HCT116 (cell line): Measurements from ENCODE around the gene ANXA5. TPM values are rescaled to one million over a fixed set of nuclear protein-coding genes. Genes with fewer than 3 reads are reported as not detected.

Experiments used
- ATAC-seq: fragments of 200-7000 bp; cut with Tn5 transposase; 2 replicates; pipeline ENCODE4 v1.9.1; 2020; ENCODE audit warnings: mild to moderate bottlenecking, moderate library complexity
- BruUV-seq: library from RNA; stranded (reverse); fragments of 400-500 nt; replicated peaks from 2 replicates; lab custom pipeline; 2021; lab: Mats Ljungman, UMichigan
- CTCF ChIA-PET: fragments of 300-600 bp; sonication (Branson Sonifier 250); formaldehyde crosslinking; loops from one replicate; lab custom pipeline; 2021; ENCODE audit warnings: antibody characterized with exemption; lab: Charles Lee
- POLR2A ChIA-PET: fragments of 300-600, 350-600 bp; sonication (Branson Sonifier 250); formaldehyde crosslinking; loops from one replicate; lab custom pipeline; 2021; ENCODE audit warnings: antibody characterized with exemption; lab: Charles Lee
- RAD21 ChIA-PET, 2 experiments: fragments of 300-600 bp; sonication (Branson Sonifier 250); formaldehyde crosslinking; loops; one replicate each; lab custom pipeline; 2023; ENCODE audit warnings: low total read pairs in 2 of 2; ENCODE audit not compliant: uncharacterized antibody in 2 of 2, unreplicated experiment in 2 of 2, low non-redundant PET in 1 of 2; lab: Charles Lee
- DNase-seq: peaks from one replicate; pipeline ENCODE4 v3.0.0-alpha.2; 2010; ENCODE audit warnings: low read depth, low spot score
- H2AFZ ChIP-seq: fragments of 200-600 bp; shearing (Covaris generic), sonication (generic); 2 replicates; pipeline ENCODE4 v1.6.1; 2017; ENCODE audit warnings: low read depth, mixed run types, mixed read lengths, antibody characterized with exemption, low read length; ENCODE audit not compliant: poor library complexity, severe bottlenecking
- H3K27ac ChIP-seq: 2 replicates; pipeline ENCODE4 v1.5.1; 2012; ENCODE audit warnings: low read depth, low read length
- H3K27me3 ChIP-seq: fragments of 200-600 bp; sonication (generic); 2 replicates; pipeline ENCODE4 v1.6.1; 2016; ENCODE audit warnings: mixed run types, low read length, mixed read lengths; ENCODE audit not compliant: insufficient read depth
- H3K36me3 ChIP-seq, 2 experiments: fragments of 200-500 bp in 1 of 2; fragments of 200-600 bp in 1 of 2; sonication (Bioruptor generic) in 1 of 2; sonication (generic) in 1 of 2; 2 replicates each; pipeline versions ENCODE4 v1.5.1 to v1.6.1; 2014 to 2016; ENCODE audit warnings: low read length in 2 of 2, inconsistent platforms in 1 of 2, mixed read lengths in 1 of 2, mixed run types in 1 of 2; ENCODE audit not compliant: insufficient read depth in 2 of 2, control insufficient read depth in 1 of 2
- H3K4me1 ChIP-seq, 2 experiments: fragments of 200-600 bp in 1 of 2; sonication (generic) in 1 of 2; 2 replicates each; pipeline versions ENCODE4 v1.5.1 to v1.6.1; 2012 to 2017; ENCODE audit warnings: low read length in 2 of 2, inconsistent platforms in 1 of 2, mild to moderate bottlenecking in 1 of 2, mixed read lengths in 1 of 2, mixed run types in 1 of 2, moderate library complexity in 1 of 2; ENCODE audit not compliant: insufficient read depth in 2 of 2, control insufficient read depth in 1 of 2
- H3K4me2 ChIP-seq: fragments of 200-600 bp; sonication (generic); 2 replicates; pipeline ENCODE4 v1.6.1; 2017; ENCODE audit warnings: mixed run types, low read length, mixed read lengths
- H3K4me3 ChIP-seq, 2 experiments: fragments of 200-600 bp in 1 of 2; sonication (generic) in 1 of 2; replicated peaks in 1 of 2; 2 replicates each; pipeline ENCODE4 v1.5.1; 2011 to 2016; ENCODE audit warnings: low read length in 2 of 2, control low read depth in 1 of 2, low read depth in 1 of 2, mild to moderate bottlenecking in 1 of 2, mixed read lengths in 1 of 2, mixed run types in 1 of 2
- H3K79me2 ChIP-seq: fragments of 200-600 bp; sonication (generic); 2 replicates; pipeline ENCODE4 v1.6.1; 2017; ENCODE audit warnings: mild to moderate bottlenecking, mixed run types, low read length, moderate library complexity, mixed read lengths; ENCODE audit not compliant: insufficient read depth
- H3K9ac ChIP-seq: fragments of 200-600 bp; sonication (generic); 2 replicates; pipeline ENCODE4 v1.6.1; 2016; ENCODE audit warnings: low read length, mixed read lengths
- H3K9me2 ChIP-seq: fragments of 200-600 bp; sonication (generic), shearing (Covaris generic); 2 replicates; pipeline ENCODE4 v1.6.1; 2017; ENCODE audit warnings: mixed run types, mild to moderate bottlenecking, moderate library complexity; ENCODE audit not compliant: insufficient read depth
- H3K9me3 ChIP-seq, 2 experiments: fragments of 200-500 bp in 1 of 2; fragments of 200-600 bp in 1 of 2; sonication (Bioruptor generic) in 1 of 2; sonication (generic) in 1 of 2; 2 replicates each; pipeline ENCODE4 v1.6.1; 2014 to 2017; ENCODE audit warnings: low read length in 2 of 2, mixed read lengths in 2 of 2, inconsistent platforms in 1 of 2, low read depth in 1 of 2, mild to moderate bottlenecking in 1 of 2, mixed run types in 1 of 2, moderate library complexity in 1 of 2; ENCODE audit not compliant: control insufficient read depth in 1 of 2, insufficient read depth in 1 of 2
- H4K20me1 ChIP-seq: fragments of 200-600 bp; sonication (generic), shearing (Covaris generic); 2 replicates; pipeline ENCODE4 v1.6.1; 2017; ENCODE audit warnings: mixed run types, mild to moderate bottlenecking, moderate library complexity; ENCODE audit not compliant: insufficient read depth
- ATF3 ChIP-seq: IDR thresholded peaks from 2 replicates; pipeline ENCODE4 v1.6.1; 2012
- CBX3 ChIP-seq: IDR thresholded peaks from 2 replicates; pipeline ENCODE4 v1.6.1; 2012; ENCODE audit warnings: low read depth
- CTCF ChIP-seq, 3 experiments: fragments of 200-600 bp in 1 of 3; sonication (generic) in 1 of 3; IDR thresholded peaks in 2 of 3; conservative IDR thresholded peaks in 1 of 3; 2 replicates each; pipeline ENCODE4 v1.5.1; 2012 to 2017; ENCODE audit warnings: low read depth in 2 of 3, low read length in 2 of 3, antibody characterized with exemption in 1 of 3, borderline replicate concordance in 1 of 3, control low read depth in 1 of 3, mild to moderate bottlenecking in 1 of 3, mixed read lengths in 1 of 3, mixed run types in 1 of 3, moderate library complexity in 1 of 3; ENCODE audit not compliant: insufficient read depth in 1 of 3
- EZH2phosphoT487 ChIP-seq: fragments of 200-600 bp; IDR thresholded peaks from 2 replicates; pipeline ENCODE4 v1.6.1; 2018; ENCODE audit warnings: antibody characterized with exemption, borderline replicate concordance
- JUND ChIP-seq: IDR thresholded peaks from 2 replicates; pipeline ENCODE4 v1.6.1; 2012
- POLR2AphosphoS5 ChIP-seq: IDR thresholded peaks from 2 replicates; pipeline ENCODE4 v1.6.1; 2011; ENCODE audit warnings: mild to moderate bottlenecking, low read depth, low read length, moderate library complexity
- RAD21 ChIP-seq: IDR thresholded peaks from 2 replicates; pipeline ENCODE4 v1.6.1; 2012; ENCODE audit warnings: low read depth, mild to moderate bottlenecking
- REST ChIP-seq: IDR thresholded peaks from 2 replicates; pipeline ENCODE4 v1.6.1; 2012; ENCODE audit warnings: low read depth
- SP1 ChIP-seq: IDR thresholded peaks from 2 replicates; pipeline ENCODE4 v1.6.1; 2012; ENCODE audit warnings: low read depth
- SRF ChIP-seq: IDR thresholded peaks from 2 replicates; pipeline ENCODE4 v1.6.1; 2012; ENCODE audit warnings: low read depth
- YY1 ChIP-seq: IDR thresholded peaks from 2 replicates; pipeline ENCODE4 v1.6.1; 2011; ENCODE audit warnings: low read length, low read depth, moderate library complexity, mild to moderate bottlenecking; ENCODE audit not compliant: insufficient replicate concordance; ENCODE audit errors: extremely low read depth
- ZBTB33 ChIP-seq: IDR thresholded peaks from 2 replicates; pipeline ENCODE4 v1.6.1; 2011; ENCODE audit warnings: mild to moderate bottlenecking, low read length, moderate library complexity; ENCODE audit not compliant: insufficient replicate concordance; ENCODE audit errors: extremely low read depth
- ZNF274 ChIP-seq: fragments of 200-500 bp; sonication (Bioruptor generic); IDR thresholded peaks from 2 replicates; pipeline ENCODE4 v1.6.1; 2014; ENCODE audit warnings: mild to moderate bottlenecking, low read depth, low read length, inconsistent platforms
- intact Hi-C: fragments of 100-400 bp; cut with micrococcal nuclease; formaldehyde crosslinking; loops from 2 replicates; pipeline ENCODE4 v1.10.0; 2022
- total RNA-seq: library from RNA; stranded (reverse); gene quantifications from one replicate; pipeline ENCODE4 v1.2.1, GENCODE V29; 2021; ENCODE audit not compliant: unreplicated experiment

Gene ANXA5
- total RNA-seq, 1 experiment from 2014 or later, result 186 TPM

GRCh38 chr4:121688701-121689100 is 8.1 kb downstream of the ANXA5 start:
- no TSS peak for BruUV-seq
- peaks cover 25 to 54% of the 10 kb centered on the region in 2 experiments for H3K4me1 ChIP-seq

More at GRCh38 chr4:121688701-121689100, 8.1 kb downstream of the ANXA5 start:
- TF ChIP-seq ZBTB33 (no peak), CBX3 (no peak), RAD21 (no peak), ATF3 (no peak), ZNF274 (no peak), POLR2AphosphoS5 (no peak), REST (no peak), JUND (no peak), EZH2phosphoT487 (no peak), SP1 (no peak), YY1 (no peak), CTCF (IDR thresholded peaks at IDR 0.05 in 2 of 3, conservative IDR thresholded peaks at IDR 0.05 in 1 of 3; ENCODE audit: borderline replicate concordance in 1 of 3, insufficient read depth in 1 of 3, low read depth in 2 of 3, low read length in 2 of 3) (no peak), SRF (no peak)
- TF ChIP-seq, all 23 proteins: peak for 0
- H3K4me2 ChIP-seq, result no peak overlapping the region
- no peaks in the 10 kb centered on the region for H3K9me3 ChIP-seq
- intact Hi-C loops, result no loop called here
- DNase-seq (no peak), ATAC-seq (no peak)
- H3K4me3 ChIP-seq, result no peak overlapping the region
- no peak overlapping the region for H2AFZ ChIP-seq
- CTCF ChIA-PET, result no interaction called here
- no peak overlapping the region for H3K27ac ChIP-seq
- POLR2A ChIA-PET, result no interaction called here
- H3K9ac ChIP-seq, result no peak overlapping the region
- H3K36me3 ChIP-seq, result peaks cover 5 to 11% of the 10 kb centered on the region in 2 experiments; a peak in 2 of 4 replicates
- RAD21 ChIA-PET, result no interaction called here
- H3K9me2 ChIP-seq, result no peaks in the 10 kb centered on the region
- H4K20me1 ChIP-seq, result peaks cover 9% of the 10 kb centered on the region; the same call in 1 of the 2 replicates
- no peaks in the 10 kb centered on the region for H3K27me3 ChIP-seq
- H3K79me2 ChIP-seq, result peaks cover 86% of the 10 kb centered on the region
